Stimulated activated CD4-positive, alpha-beta T cell treated with anti-CD3 and anti-CD28 coated beads, Interleukin-15, amount 100 ng/mL, for 48 hours (primary cell): ENCODE results near the gene RPGR.

Experiments used
- DNase-seq, 2 donors: peaks; one replicate each; pipeline ENCODE4 v3.0.0-alpha.2; 2020; ENCODE audit warnings: low read depth in 2 of 2

The RPGR gene

GRCh38 chrX:38320819-38321218 is 6.5 kb downstream of the RPGR start:
- DNase-seq, result no peak

- no peak for DNase-seq
These were observed 8.7 kb downstream of the RPGR start for GRCh38 chrX:38318606-38319005.

DNA sequence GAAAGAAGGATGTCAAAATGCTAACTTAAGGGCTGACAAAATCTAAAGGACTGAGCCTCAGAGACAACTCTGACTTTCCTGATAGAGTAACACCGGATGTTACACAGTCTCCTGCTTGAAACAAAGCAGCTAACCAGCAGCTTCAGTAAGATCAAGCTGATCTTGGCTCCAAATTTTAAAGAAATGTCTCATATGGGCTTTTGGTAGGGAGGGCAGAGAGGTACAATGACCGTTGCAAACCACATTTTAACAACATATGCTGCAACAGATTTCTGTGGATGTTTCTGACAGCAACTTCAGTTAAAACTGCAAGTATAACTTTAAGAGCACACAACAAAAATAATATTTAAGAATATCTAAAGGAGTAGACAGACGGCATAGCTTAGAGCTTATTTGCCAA is 9.1 kb downstream of the RPGR start:
- DNase-seq, result no peak

DNA sequence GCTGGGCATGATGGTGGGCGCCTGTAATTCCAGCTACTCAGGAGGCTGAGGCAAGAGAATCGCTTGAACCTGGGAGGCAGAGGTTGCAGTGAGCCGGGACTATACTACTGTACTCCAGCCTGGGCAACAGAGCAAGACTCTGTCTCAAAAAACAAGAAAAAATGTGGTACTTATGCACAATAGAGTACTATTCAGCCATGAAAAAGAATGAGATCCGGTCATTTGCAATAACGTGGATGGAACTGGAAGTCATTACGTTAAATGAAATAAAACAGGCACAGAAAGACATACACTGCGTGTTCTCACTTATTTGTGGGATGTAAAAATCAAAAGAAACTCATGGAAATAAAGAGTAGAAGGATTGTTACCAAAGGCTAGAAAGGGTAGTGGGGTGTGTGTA is 12.1 kb downstream of the RPGR start:
- no peak for DNase-seq

DNA sequence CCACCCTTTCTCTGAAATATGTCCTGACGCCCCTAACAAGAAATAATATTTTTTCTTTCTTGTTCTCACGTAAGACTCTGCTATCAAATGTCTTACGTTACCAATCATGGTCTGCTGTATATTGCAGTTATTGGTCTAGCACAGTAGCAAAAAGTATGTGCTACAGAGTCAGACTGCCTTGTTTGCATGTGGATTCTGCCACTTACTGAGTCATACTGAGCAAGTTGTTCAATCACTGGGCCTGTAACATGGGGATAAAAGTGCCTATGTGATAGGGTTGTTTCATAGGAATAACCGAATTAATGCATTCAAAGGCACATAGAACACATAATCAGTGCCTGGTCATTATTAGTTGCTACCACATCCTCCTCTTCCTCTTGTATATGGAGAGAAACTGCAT is 14.1 kb downstream of the RPGR start:
- DNase-seq, result no peak

DNA sequence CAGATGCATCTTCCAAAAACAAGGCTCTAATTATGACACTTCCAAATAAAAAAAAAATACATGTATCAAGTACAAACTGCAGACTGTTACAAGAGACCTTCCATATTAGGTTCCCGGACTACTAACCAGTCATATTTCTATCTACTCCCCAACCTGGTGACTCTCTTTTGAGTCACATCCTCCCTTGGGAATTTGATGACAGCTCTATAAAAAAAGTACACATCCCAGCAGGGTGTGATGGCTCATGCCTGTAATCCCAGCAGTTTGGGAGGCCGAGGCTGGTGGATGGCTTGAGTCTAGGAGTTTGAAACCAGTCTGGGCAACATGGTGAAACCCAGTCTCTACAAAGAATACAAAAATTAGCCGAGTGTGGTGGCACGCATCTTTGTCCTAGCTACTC is 14.9 kb downstream of the RPGR start:
- DNase-seq, result no peak

DNA sequence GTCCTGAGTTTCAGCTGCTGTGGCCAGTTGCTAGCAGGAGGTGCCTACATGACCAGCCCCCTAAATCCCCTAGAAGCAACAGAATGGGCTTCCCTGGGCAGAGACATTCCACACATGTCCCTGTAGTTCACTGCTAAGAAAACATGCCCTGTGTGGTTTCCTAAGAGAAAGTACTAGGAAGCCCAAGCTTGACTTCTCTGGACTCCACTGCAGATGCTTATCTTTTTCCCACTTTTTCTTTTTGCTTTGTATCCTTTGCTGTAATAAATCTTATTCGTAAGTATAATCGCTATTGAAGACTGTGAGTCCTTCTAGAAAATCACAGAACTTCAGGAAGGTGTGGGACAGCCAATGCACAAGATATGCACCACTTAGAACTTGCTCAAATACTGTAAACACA is 15.6 kb downstream of the RPGR start:
- no peak for DNase-seq

GRCh38 chrX:38305971-38306370 is 21.3 kb downstream of the RPGR start:
- DNase-seq, result no peak

GRCh38 chrX:38304010-38304409 is 23.3 kb downstream of the RPGR start:
- no peak for DNase-seq

- DNase-seq, result no peak
These were observed 33.6 kb downstream of the RPGR start for GRCh38 chrX:38293741-38294140.

- no peak for DNase-seq
These were observed 39.6 kb downstream of the RPGR start for GRCh38 chrX:38287674-38288073.

DNA sequence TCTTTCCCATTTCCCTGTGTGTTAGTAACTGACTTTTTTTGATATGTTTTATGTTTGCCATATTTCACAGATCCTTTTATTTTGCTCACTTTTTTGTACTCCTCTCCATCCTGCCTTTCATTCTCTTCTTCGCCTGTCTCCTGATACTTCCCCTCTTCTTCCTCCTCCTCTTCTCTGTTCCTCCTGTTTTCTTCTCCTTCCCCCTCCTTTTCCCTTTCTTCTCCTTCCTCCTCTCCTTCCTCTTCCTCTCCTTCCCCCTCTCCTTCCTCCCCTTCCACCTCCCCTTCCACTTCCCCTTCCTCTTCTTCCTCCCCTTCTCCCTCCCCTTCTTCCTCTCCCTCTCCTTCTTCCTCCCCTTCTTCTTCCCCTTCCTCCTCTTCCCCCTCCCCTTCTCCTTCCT is 41.7 kb downstream of the RPGR start:
- DNase-seq, result no peak

DNA sequence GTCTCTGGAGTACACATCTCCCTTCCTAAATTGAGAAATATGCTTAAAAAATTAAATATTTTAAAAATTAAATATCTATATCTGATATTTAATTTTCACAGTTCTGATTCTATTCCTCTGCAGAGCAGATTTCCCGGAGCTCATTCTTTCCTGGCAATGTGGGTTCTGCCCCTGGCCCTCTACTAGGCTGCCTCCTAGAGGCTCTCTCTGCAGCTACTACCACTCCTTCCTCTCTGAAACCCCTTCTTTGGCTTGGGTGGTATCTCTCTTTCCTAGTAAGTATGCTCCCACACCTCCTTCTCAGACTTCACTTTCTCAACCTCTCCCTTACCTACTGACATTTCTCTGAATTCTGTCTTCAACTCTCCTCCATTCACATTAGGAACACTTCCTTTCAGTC is 45.3 kb downstream of the RPGR start:
- DNase-seq, result no peak

GRCh38 chrX:38279188-38279587 is 48.1 kb downstream of the RPGR start:
- no peak for DNase-seq

DNA sequence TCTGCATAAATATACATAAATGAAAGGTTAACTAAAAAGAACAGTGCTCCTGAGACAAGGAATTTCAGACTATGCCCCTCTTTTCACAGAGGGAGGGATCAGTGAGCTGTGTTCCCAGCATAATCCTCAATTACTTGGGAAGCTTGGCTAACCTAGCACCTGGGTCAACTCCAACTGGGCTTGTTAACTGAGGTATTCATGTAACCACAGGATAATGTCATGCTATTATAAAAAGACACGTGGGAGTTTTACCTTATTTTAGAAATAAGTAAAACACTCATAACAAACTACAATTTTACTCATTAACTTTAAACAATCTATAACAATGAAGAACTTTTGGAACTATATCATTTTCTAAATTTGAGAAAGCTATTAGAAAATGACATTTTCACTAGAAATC is 48.6 kb downstream of the RPGR start:
- DNase-seq, result no peak

- no peak for DNase-seq
These were observed 49.5 kb downstream of the RPGR start for GRCh38 chrX:38277802-38278201.

- no peak for DNase-seq
These were observed 50.2 kb downstream of the RPGR start for GRCh38 chrX:38277136-38277535.

GRCh38 chrX:38276089-38276488 is 51.2 kb downstream of the RPGR start:
- DNase-seq, result no peak

GRCh38 chrX:38275615-38276014 is 51.7 kb downstream of the RPGR start:
- no peak for DNase-seq

- DNase-seq, result no peak
These were observed 53.9 kb downstream of the RPGR start for GRCh38 chrX:38273453-38273852.

DNA sequence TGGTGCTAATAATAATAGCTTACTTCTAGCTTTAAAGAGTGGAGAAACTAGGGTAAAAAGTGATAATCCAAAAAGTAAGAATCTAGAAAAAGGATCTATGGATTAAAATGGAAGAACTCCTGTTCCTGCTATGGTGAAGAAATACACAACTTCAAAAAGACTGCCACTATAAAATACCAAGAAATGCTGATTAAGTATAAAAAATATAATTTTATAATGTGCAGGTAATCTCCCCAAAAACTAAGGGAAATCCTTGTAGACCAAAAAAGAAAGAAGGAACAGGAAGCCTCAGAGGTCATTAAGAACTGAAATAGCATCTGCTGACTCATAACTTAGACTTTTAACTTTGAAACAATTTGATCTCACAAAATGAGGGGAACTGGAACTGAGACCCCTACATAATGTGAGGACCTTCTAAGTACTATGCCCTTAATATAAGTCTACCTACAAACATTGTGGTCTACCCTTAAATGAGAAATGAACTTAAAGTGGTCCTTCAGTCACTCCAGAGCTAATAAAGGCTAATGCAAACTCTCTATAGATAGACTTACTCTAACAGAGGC is 56.1 kb downstream of the RPGR start:
- DNase-seq, result no peak

DNA sequence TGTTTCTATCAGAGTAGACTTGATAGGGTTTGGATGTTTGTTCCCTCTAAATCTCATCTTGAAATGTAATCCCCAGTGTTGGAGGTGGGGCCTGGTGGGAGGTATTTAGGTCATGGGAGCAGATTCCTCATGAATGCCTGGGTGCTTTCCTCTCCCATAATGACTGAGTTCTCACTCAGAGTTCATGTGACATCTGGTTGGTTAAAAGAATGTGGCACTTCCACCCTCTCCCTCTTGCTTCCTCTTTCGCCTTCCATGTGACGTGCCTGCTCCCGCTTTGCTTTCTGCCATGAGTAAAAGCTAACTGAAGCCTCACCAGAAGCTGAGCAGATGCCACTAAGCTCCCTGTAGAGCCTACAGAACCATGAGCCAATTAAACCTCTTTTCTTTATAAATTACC is 59.3 kb downstream of the RPGR start:
- DNase-seq, result no peak

- DNase-seq, result no peak
These were observed 64.3 kb downstream of the RPGR start for GRCh38 chrX:38262715-38263620.

- DNase-seq, result no peak
These were observed 67.1 kb downstream of the RPGR start for GRCh38 chrX:38260231-38260630.
